AG04450 (cell line): Measurements from ENCODE around the gene ARHGAP31. TPM values are rescaled to one million over a fixed set of nuclear protein-coding genes. Genes with fewer than 3 reads are reported as not detected.
"Not testable (repeated sequence)": the region's sequence is repeated elsewhere in the genome, so short reads cannot be mapped to it uniquely, and the experiment has no call there.

Experiments used
- CTCF ChIA-PET: fragments of 300-600, 350-600 bp; formaldehyde crosslinking; extraction: SDS; loops from one replicate; lab custom pipeline; 2022; ENCODE audit warnings: antibody characterized with exemption, inconsistent platforms; lab: Charles Lee
- POLR2A ChIA-PET: fragments of 350-600 bp; formaldehyde crosslinking; extraction: SDS; loops from one replicate; lab custom pipeline; 2021; ENCODE audit warnings: antibody characterized with exemption, inconsistent platforms; lab: Yijun Ruan, JAX
- DNase-seq: peaks from one replicate; pipeline ENCODE4 v3.0.0-alpha.2; 2011; ENCODE audit warnings: low read depth, low spot score
- H3K27ac ChIP-seq: one replicate; pipeline ENCODE4 v1.5.1; 2012; ENCODE audit warnings: low read depth, low read length, control low read depth
- H3K27me3 ChIP-seq: one replicate; pipeline ENCODE4 v1.6.0; 2012; ENCODE audit warnings: low read length; ENCODE audit not compliant: control insufficient read depth, insufficient read depth
- H3K4me3 ChIP-seq: 2 replicates; pipeline ENCODE4 v1.5.1; 2011; ENCODE audit warnings: mild to moderate bottlenecking, low read depth, low read length, control low read depth
- H3K9me3 ChIP-seq: 2 replicates; pipeline ENCODE4 v1.5.1; 2012; ENCODE audit warnings: low read length; ENCODE audit not compliant: control insufficient read depth, insufficient read depth
- CTCF ChIP-seq: IDR thresholded peaks from 2 replicates; pipeline ENCODE4 v1.5.1; 2011; ENCODE audit warnings: low read depth, low read length, control low read depth, inconsistent platforms
- polyA plus RNA-seq: library from polyadenylated mRNA; depleted of rRNA; stranded (reverse); fragments of >200 nt; gene quantifications from 2 replicates; pipeline ENCODE4 v1.2.3, GENCODE V29; 2011

ARHGAP31 gene
- polyA plus RNA-seq, 1 experiment, result 14.1 TPM

GRCh38 chr3:119351581-119351980, 57.4 kb downstream of the ARHGAP31 start:
- no peaks in the 10 kb centered on the region for H3K9me3 ChIP-seq
- DNase-seq, result no peak
- CTCF ChIA-PET, result interaction anchor here (0.8 to 1.6 kb wide), 2 partner anchors 111 to 163 kb away, joined by 3 to 8 read pairs; partner anchors contain the start of gene B4GALT4
- H3K27me3 ChIP-seq, result no peaks in the 10 kb centered on the region
- POLR2A ChIA-PET, result no interaction called here
- H3K4me3 ChIP-seq, result no peak overlapping the region
- TF ChIP-seq CTCF, result no peak
- no peak overlapping the region for H3K27ac ChIP-seq

GRCh38 chr3:119352034-119352609, 57.9 kb downstream of the ARHGAP31 start:
- DNase-seq, result no peak
- TF ChIP-seq CTCF, result no peak
- H3K4me3 ChIP-seq, result no peak overlapping the region
- CTCF ChIA-PET, result interaction anchor here (0.8 to 2.4 kb wide), 8 partner anchors 15 to 206 kb away, joined by 3 to 26 read pairs (median 4); partner anchors contain the start of gene TEX55
- POLR2A ChIA-PET, result interaction anchor here (1.9 kb wide), 1 partner anchor 58 kb away, joined by 12 read pairs; the partner anchor contains the start of gene ARHGAP31
- H3K27ac ChIP-seq, result peak overlapping the region; percentile 75
- H3K9me3 ChIP-seq, result no peaks in the 10 kb centered on the region
- H3K27me3 ChIP-seq, result no peaks in the 10 kb centered on the region

GRCh38 chr3:119352863-119353527, 58.8 kb downstream of the ARHGAP31 start:
- peak overlapping the region; percentile 88 for H3K27ac ChIP-seq
- H3K9me3 ChIP-seq, result no peaks in the 10 kb centered on the region
- peak; percentile 58 for TF ChIP-seq CTCF
- CTCF ChIA-PET, result interaction anchor here (0.6 to 2.4 kb wide), 26 partner anchors 8 to 328 kb away, joined by 3 to 26 read pairs (median 4); partner anchors contain the start of genes ARHGAP31, B4GALT4 and TEX55
- H3K27me3 ChIP-seq, result no peaks in the 10 kb centered on the region
- peak; percentile 51 for DNase-seq
- POLR2A ChIA-PET, result interaction anchor here (0.7 to 1.9 kb wide), 5 partner anchors 30 to 112 kb away, joined by 3 to 12 read pairs (median 6); partner anchors contain the start of genes ARHGAP31, B4GALT4 and TMEM39A
- no peak overlapping the region for H3K4me3 ChIP-seq

GRCh38 chr3:119355608-119356007, 61.4 kb downstream of the ARHGAP31 start:
- H3K4me3 ChIP-seq, POLR2A ChIA-PET: not testable (repeated sequence)
- CTCF ChIA-PET, result interaction anchor here (1.5 kb wide), 1 partner anchor 81 kb away, joined by 8 read pairs; no protein-coding TSS in a partner anchor

GRCh38 chr3:119356646-119357045, 62.5 kb downstream of the ARHGAP31 start:
- no peak for TF ChIP-seq CTCF
- ChIA-PET CTCF (no interaction called here), POLR2A (no interaction called here)
- no peak overlapping the region for H3K27ac ChIP-seq
- no peaks in the 10 kb centered on the region for H3K27me3 ChIP-seq
- H3K4me3 ChIP-seq, result no peak overlapping the region
- no peak for DNase-seq
- H3K9me3 ChIP-seq, result no peaks in the 10 kb centered on the region

More at GRCh38 chr3:119355608-119356007, 61.4 kb downstream of the ARHGAP31 start:
- H3K27ac ChIP-seq, H3K9me3 ChIP-seq, DNase-seq, H3K27me3 ChIP-seq: not testable (repeated sequence)
